Vagina (tissue), 2 donors: ENCODE results near the gene IL4. TPM values are rescaled to one million over a fixed set of nuclear protein-coding genes. Genes with fewer than 3 reads are reported as not detected.

ENCODE experiments used
- DNase-seq, 2 donors: peaks; one replicate each; pipeline ENCODE4 v3.0.0-alpha.2; 2017; ENCODE audit errors: extremely low spot score in 2 of 2
- H3K27ac ChIP-seq: fragments of 200-600 bp; sonication (generic); one replicate; pipeline ENCODE4 v1.5.1; 2019
- H3K27me3 ChIP-seq: fragments of 200-600 bp; sonication (generic); one replicate; pipeline ENCODE4 v1.5.1; 2019
- H3K36me3 ChIP-seq, 2 donors: fragments of 200-600 bp; sonication (generic); one replicate each; pipeline ENCODE4 v1.5.1; 2017 to 2019
- H3K4me1 ChIP-seq: fragments of 200-600 bp; sonication (generic); one replicate; pipeline ENCODE4 v1.5.1; 2019
- H3K4me3 ChIP-seq, 2 donors: fragments of 200-600 bp; sonication (generic); 1 replicate in 1 of 2; 2 replicates in 1 of 2; pipeline ENCODE4 v1.5.1; 2016 to 2019
- H3K9me3 ChIP-seq: fragments of 200-600 bp; sonication (generic); one replicate; pipeline ENCODE4 v1.5.1; 2019
- CTCF ChIP-seq, 3 experiments: fragments of 450-650 bp in 2 of 3; fragments of 200-600 bp in 1 of 3; sonication (generic) in 1 of 3; IDR thresholded peaks; one replicate each; pipeline ENCODE4 v1.5.1; 2017 to 2019; ENCODE audit warnings: antibody characterized with exemption in 3 of 3, mild to moderate bottlenecking in 2 of 3, moderate library complexity in 2 of 3
- POLR2A ChIP-seq, 2 donors: fragments of 450-650 bp; IDR thresholded peaks; one replicate each; pipeline ENCODE4 v1.6.1; 2017; ENCODE audit warnings: antibody characterized with exemption in 2 of 2, mild to moderate bottlenecking in 2 of 2, moderate library complexity in 2 of 2
- POLR2AphosphoS5 ChIP-seq, 2 donors: sonication (generic); formaldehyde crosslinking; IDR thresholded peaks; one replicate each; pipeline ENCODE4 v1.9.0; 2017; ENCODE audit warnings: antibody characterized with exemption in 2 of 2, mild to moderate bottlenecking in 2 of 2, low read depth in 1 of 2; ENCODE audit not compliant: insufficient read depth in 1 of 2
- intact Hi-C: fragments of 100-400 bp; cut with DNase I; formaldehyde crosslinking; loops from one replicate; pipeline ENCODE4 v1.15.1; 2023
- total RNA-seq: library from RNA; depleted of rRNA; stranded (reverse); fragments of >200 nt; gene quantifications from one replicate; pipeline ENCODE4 v1.2.3, GENCODE V29; 2016

Gene IL4
- total RNA-seq, 1 donor from 2014 or later = not detected

GRCh38 chr5:132695956-132696355, 22.2 kb downstream of the IL4 start:
- Histone ChIP-seq H3K27me3 (no peaks in the 10 kb centered on the region), H3K4me3 (no peak overlapping the region), H3K36me3 (peaks cover 0 to 7% of the 10 kb centered on the region in 2 donors), H3K9me3 (no peaks in the 10 kb centered on the region), H3K4me1 (no peaks in the 10 kb centered on the region), H3K27ac (no peak overlapping the region)
- DNase-seq = no peak
- TF ChIP-seq CTCF (IDR thresholded peaks at IDR 0.05) = no peak
- TF ChIP-seq POLR2A (IDR thresholded peaks at IDR 0.05) = no peak
- TF ChIP-seq POLR2AphosphoS5 (IDR thresholded peaks at IDR 0.05; ENCODE audit: insufficient read depth in 1 of 2, low read depth in 1 of 2) = no peak
- intact Hi-C loops = no loop called here

- Histone ChIP-seq H3K9me3 (no peaks in the 10 kb centered on the region), H3K27me3 (no peaks in the 10 kb centered on the region), H3K4me3 (no peak overlapping the region), H3K4me1 (no peaks in the 10 kb centered on the region), H3K27ac (no peak overlapping the region), H3K36me3 (peaks cover 0 to 9% of the 10 kb centered on the region in 2 donors)
- TF ChIP-seq CTCF (IDR thresholded peaks at IDR 0.05) (no peak), POLR2AphosphoS5 (IDR thresholded peaks at IDR 0.05; ENCODE audit: insufficient read depth in 1 of 2, low read depth in 1 of 2) (no peak), POLR2A (IDR thresholded peaks at IDR 0.05) (no peak)
- intact Hi-C loops = no loop called here
- no peak for DNase-seq
Measured at GRCh38 chr5:132704875-132705274, 31.1 kb downstream of the IL4 start.

- no peak overlapping the region for H3K4me3 ChIP-seq
- no peak overlapping the region for H3K27ac ChIP-seq
- no peaks in the 10 kb centered on the region for H3K9me3 ChIP-seq
- peaks cover 0 to 8% of the 10 kb centered on the region in 2 donors for H3K36me3 ChIP-seq
- intact Hi-C loops = no loop called here
- TF ChIP-seq CTCF (IDR thresholded peaks at IDR 0.05) (no peak), POLR2A (IDR thresholded peaks at IDR 0.05) (no peak), POLR2AphosphoS5 (IDR thresholded peaks at IDR 0.05; ENCODE audit: insufficient read depth in 1 of 2, low read depth in 1 of 2) (no peak)
- no peak for DNase-seq
- no peaks in the 10 kb centered on the region for H3K27me3 ChIP-seq
- H3K4me1 ChIP-seq = no peaks in the 10 kb centered on the region
Measured at GRCh38 chr5:132708645-132709044, 34.9 kb downstream of the IL4 start.

GRCh38 chr5:132714456-132715307, 40.9 kb downstream of the IL4 start:
- no peak overlapping the region for H3K27ac ChIP-seq
- H3K4me1 ChIP-seq = no peaks in the 10 kb centered on the region
- intact Hi-C loops = no loop called here
- no peak for DNase-seq
- no peak overlapping the region for H3K4me3 ChIP-seq
- no peaks in the 10 kb centered on the region for H3K9me3 ChIP-seq
- H3K27me3 ChIP-seq = no peaks in the 10 kb centered on the region
- peaks cover 0 to 14% of the 10 kb centered on the region in 2 donors for H3K36me3 ChIP-seq
- peak in 2 of 3 experiments; percentile 10 to 18 for TF ChIP-seq CTCF (IDR thresholded peaks at IDR 0.05)
- TF ChIP-seq POLR2AphosphoS5 (IDR thresholded peaks at IDR 0.05; ENCODE audit: insufficient read depth in 1 of 2, low read depth in 1 of 2) = no peak
